ENCODE measurements around the gene COMMD7. TPM values are rescaled to one million over a fixed set of nuclear protein-coding genes. Genes with fewer than 3 reads are reported as not detected.
"Not testable (repeated sequence)": the region's sequence is repeated elsewhere in the genome, so short reads cannot be mapped to it uniquely, and the experiment has no call there.

COMMD7 gene
- polyA plus RNA-seq, 3 donors = 46.2 to 133 (median 120) TPM

DNA sequence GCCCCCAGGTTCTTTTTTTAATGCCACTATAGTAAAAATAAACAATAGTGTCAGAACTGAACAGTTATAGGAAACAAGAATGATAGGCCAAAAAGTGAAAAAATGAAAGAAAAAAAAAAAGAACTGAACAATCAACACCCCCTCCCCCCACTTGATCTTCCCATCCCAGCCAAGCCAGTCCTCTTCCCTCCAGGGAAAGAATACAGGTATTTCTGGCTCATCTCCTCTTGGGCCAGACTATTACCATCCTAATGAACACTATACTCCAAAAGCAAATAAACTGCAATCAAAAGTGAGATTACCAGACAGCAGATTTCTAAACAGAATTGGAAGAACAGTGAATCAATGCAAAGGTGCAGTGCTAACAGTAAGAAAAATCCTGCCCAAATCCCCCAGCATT is 48.2 kb downstream of the COMMD7 start:
- Mint-ChIP-seq H3K27ac (no peak overlapping the region), H3K4me3 (no peak overlapping the region), H3K4me1 (no peaks in the 10 kb centered on the region), H3K36me3 (peaks cover 23 to 46% of the 10 kb centered on the region in 2 donors), H3K9me3 (no peaks in the 10 kb centered on the region), H3K27me3 (ENCODE audit: low read depth in 3 of 3) (no peaks in the 10 kb centered on the region)
- Histone ChIP-seq H4K20me1 (ENCODE audit: insufficient read depth, low read length) (no peaks in the 10 kb centered on the region), H3K9me3 (replicated peaks in 1 of 2; ENCODE audit: control insufficient read depth in 1 of 2, insufficient read depth in 1 of 2, low read length in 2 of 2) (no peaks in the 10 kb centered on the region), H3K27me3 (ENCODE audit: control insufficient read depth in 2 of 2, insufficient read depth in 2 of 2, low read length in 2 of 2) (no peaks in the 10 kb centered on the region), H2AFZ (ENCODE audit: insufficient read depth, low read depth, low read length, poor library complexity, severe bottlenecking) (no peak overlapping the region), H3K4me3 (replicated peaks in 1 of 3; ENCODE audit: low read depth in 2 of 3, low read length in 3 of 3) (no peak overlapping the region), H3K4me2 (replicated peaks; ENCODE audit: extremely low read depth, low read length, poor library complexity, severe bottlenecking) (no peak overlapping the region), H3K27ac (ENCODE audit: low read depth in 1 of 2, low read length in 2 of 2) (no peak overlapping the region), H3K4me1 (ENCODE audit: control insufficient read depth in 1 of 2, insufficient read depth in 2 of 2, low read length in 2 of 2) (no peaks in the 10 kb centered on the region), H3K9ac (ENCODE audit: insufficient read depth, low read length, poor library complexity, severe bottlenecking) (no peak overlapping the region), H3K79me2 (ENCODE audit: insufficient read depth, low read length) (no peaks in the 10 kb centered on the region), H3K36me3 (replicated peaks in 1 of 2; ENCODE audit: control insufficient read depth in 1 of 2, insufficient read depth in 2 of 2, low read length in 2 of 2) (peaks cover 6 to 13% of the 10 kb centered on the region in 2 donors)
- no peak for TF ChIP-seq CTCF (IDR thresholded peaks at IDR 0.05)
- DNase-seq = no peak
- intact Hi-C loops (cut with micrococcal nuclease) = no loop called here

- H3K27me3 Mint-ChIP-seq (ENCODE audit: low read depth in 3 of 3); intact Hi-C loops (cut with micrococcal nuclease); H3K9ac ChIP-seq (ENCODE audit: insufficient read depth, low read length, poor library complexity, severe bottlenecking); H3K4me3 Mint-ChIP-seq; DNase-seq; H4K20me1 ChIP-seq (ENCODE audit: insufficient read depth, low read length); H3K79me2 ChIP-seq (ENCODE audit: insufficient read depth, low read length); H3K27ac Mint-ChIP-seq; H3K27me3 ChIP-seq (ENCODE audit: control insufficient read depth in 2 of 2, insufficient read depth in 2 of 2, low read length in 2 of 2); H3K27ac ChIP-seq (ENCODE audit: low read depth in 1 of 2, low read length in 2 of 2); H3K4me3 ChIP-seq (replicated peaks in 1 of 3; ENCODE audit: low read depth in 2 of 3, low read length in 3 of 3); H3K9me3 Mint-ChIP-seq; H3K36me3 ChIP-seq (replicated peaks in 1 of 2; ENCODE audit: control insufficient read depth in 1 of 2, insufficient read depth in 2 of 2, low read length in 2 of 2); H3K9me3 ChIP-seq (replicated peaks in 1 of 2; ENCODE audit: control insufficient read depth in 1 of 2, insufficient read depth in 1 of 2, low read length in 2 of 2); H2AFZ ChIP-seq (ENCODE audit: insufficient read depth, low read depth, low read length, poor library complexity, severe bottlenecking); H3K4me2 ChIP-seq (replicated peaks; ENCODE audit: extremely low read depth, low read length, poor library complexity, severe bottlenecking): not testable (repeated sequence)
- Mint-ChIP-seq H3K36me3 (peaks cover 12 to 13% of the 10 kb centered on the region in 2 donors), H3K4me1 (peaks cover 22% of the 10 kb centered on the region)
- WGBS (ENCODE audit: insufficient coverage) = no CpG with 5 or more reads among the region's 1 CpG
- H3K4me1 ChIP-seq (ENCODE audit: control insufficient read depth in 1 of 2, insufficient read depth in 2 of 2, low read length in 2 of 2) = peaks cover 17 to 22% of the 10 kb centered on the region in 2 donors
Observed at GRCh38 chr20:32688966-32689365, 54.3 kb downstream of the COMMD7 start.

Measured in CD14-positive monocyte (primary cell).